Activated CD8-positive, alpha-beta memory T cell treated with anti-CD3 and anti-CD28 coated beads for 1 hour (primary cell): Measurements from ENCODE around the gene SGTA.
"Not testable (repeated sequence)": the region's sequence is repeated elsewhere in the genome, so short reads cannot be mapped to it uniquely, and the experiment has no call there.

Experiments used
- DNase-seq, 2 donors: peaks; one replicate each; pipeline ENCODE4 v3.0.0-alpha.2; 2020; ENCODE audit warnings: low read depth in 1 of 2; ENCODE audit errors: extremely low read depth in 1 of 2

SGTA gene

DNA sequence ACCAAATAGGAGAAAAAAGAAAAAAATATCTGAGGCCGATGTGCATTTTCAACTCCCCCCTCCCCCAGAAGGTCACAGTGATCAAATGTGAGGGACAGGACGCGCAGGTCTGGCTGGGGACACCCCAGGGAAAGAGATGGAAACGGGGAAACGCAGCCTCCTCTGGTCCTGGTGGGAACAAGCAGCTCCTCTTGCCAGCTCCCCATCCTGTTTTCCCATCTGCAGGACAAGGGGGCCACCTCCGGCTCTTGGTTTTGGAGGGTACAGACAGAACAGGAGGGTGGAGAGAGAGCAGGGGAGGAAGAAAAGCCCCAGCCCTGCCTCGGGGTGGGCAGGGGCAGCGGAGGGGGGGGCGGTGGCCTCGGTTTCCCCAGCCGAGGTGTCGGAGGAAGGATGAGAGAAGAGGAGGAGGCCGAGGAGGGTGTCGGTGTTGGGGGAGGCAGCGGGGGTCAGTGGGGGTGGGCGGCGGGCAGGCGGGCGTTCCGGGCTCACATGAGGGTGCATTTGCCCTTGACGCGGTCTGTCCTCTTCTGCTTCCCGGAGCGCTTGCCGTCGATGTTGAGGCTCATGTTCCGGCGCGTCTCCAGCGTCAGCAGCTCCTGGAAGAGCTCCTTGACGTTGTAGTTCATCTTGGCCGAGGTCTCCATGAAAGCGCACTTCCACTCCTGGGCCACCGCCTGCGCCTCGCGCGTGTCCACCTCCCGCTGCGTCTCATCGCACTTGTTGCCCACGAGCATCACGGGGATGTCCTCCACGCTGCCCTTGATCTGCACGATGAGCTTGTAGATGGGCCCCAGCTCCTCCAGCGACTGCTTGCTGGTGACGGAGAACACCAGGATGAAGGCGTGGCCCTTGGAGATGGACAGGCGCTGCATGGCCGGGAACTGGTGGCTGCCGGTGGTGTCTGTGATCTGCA, 66.1 kb downstream of the SGTA start:
- no peak for DNase-seq

- DNase-seq = no peak
These were observed 66.8 kb downstream of the SGTA start for GRCh38 chr19:2716275-2716650.

DNA sequence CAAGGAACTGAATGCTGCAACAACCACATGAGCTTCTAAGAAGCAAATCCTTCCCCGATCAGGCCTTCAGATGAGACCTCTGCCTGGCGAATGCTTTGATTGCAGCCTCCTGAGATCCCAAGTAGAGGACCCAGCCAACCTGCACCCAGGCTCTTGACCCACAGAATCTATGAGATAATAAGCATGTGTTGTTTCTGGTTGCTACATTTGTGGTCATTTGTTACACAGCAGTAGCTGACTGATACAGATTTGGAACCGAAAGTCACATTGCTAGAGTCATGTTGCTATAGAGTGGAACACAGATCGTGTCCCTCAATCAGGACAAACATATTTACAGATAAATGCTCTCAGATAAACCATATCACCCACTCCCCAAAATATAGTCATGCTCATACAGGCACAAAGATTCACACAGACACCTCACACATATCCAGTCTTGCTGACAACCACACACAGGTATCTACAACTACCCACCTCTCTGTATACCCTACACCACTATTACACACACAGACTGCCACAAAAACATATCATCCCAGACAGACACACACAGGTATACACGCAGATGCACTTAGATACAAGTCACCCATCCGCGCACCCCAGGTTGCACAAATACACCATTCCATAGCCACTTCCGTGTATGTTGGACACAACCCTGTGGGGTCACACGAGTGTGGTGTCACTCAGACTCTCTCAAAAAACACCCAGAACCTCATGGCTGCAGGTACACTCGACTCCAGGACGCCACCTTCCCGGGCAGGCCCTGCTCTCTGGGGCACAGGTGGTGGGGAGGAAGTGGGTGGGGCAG, 67.4 kb downstream of the SGTA start:
- no peak for DNase-seq

DNA sequence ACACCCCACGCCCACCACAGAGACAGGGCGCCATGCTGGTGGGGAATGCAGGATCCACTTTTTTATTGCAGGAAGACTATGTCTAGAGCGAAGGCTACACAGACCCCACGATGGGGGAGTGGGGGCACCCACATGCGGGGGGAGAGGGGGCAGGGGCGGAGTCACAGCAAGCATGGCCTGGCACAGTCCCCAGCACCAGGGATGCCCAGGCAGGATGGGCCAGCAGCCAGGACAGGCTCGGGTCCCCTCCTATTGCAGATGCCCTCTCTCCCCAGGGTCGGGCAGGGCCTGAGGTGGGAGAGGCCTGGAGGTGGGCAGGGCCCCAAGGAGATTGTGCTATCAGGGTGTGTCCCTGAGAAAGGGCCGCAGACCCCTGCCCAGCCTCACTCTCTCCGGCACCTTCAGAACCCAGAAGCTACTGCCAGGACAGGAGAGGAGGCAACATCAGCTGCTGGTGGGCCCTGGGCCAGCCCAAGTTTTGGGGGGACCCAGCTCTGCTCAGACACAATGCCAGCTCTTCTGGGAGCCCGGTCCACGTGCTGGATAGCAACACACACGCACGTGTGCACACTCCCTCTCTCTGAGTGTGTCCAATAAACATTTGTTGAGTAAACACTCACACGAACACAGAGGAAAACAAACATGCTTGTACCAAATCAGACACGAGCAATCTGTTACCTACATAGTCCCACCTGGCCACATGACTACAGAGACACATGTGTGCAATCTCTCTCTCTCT, 68.4 kb downstream of the SGTA start:
- no peak for DNase-seq

- not testable (repeated sequence) for DNase-seq
These were observed 69.0 kb downstream of the SGTA start for GRCh38 chr19:2714102-2714501.

DNA sequence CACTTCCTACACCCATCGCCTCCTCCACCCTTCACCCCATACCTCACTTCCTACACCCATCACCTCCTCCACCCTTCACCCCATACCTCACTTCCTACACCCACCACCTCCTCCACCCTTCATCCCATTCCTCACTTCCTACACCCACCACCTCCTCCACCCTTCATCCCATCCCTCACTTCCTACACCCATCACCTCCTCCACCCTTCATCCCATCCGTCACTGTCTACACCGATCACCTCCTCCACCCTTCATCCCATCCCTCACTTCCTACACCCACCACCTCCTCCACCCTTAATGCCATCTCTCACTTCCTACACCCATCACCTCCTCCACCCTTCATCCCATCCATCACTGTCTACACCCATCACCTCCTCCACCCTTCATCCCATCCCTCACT, 69.9 kb downstream of the SGTA start:
- not testable (repeated sequence) for DNase-seq

DNA sequence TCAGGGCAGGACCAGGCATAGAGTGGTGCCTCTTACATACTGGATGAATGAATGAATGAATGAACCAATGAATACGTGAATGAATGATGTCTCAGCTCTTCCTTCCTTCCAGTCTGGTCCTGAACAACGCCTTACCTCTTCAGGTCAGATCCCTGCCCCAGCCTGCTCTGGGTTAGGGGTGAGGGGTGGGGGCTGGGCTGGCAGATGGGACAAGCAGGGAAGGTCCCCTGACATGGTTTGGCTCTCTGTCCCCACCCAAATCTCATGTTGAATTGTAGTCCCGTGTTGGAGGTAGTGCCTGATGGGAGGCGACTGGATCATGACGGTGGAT, 71.2 kb downstream of the SGTA start:
- no peak for DNase-seq

- DNase-seq = no peak
These were observed 71.8 kb downstream of the SGTA start for GRCh38 chr19:2711172-2711874.

DNA sequence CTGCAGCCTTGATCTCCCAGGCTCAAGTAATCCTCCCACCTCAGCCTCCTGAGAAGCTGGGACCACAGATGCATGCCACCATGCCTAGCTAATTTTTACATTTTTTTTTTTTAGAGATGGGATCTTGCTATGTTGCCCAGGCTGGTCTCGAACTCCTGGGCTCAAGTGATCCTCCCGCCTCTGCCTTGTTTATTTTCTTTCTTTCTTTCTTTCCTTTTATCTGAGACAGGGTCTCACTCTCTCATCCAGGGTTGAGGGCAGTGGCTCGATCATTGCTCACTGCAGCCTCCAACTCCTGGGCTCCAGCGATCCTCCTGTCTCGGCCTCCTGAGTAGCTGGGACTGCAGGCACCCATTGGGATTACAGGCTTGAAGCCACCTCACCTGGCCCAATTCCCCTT, 76.8 kb downstream of the SGTA start:
- no peak for DNase-seq
